Liver (tissue), 3 donors: ENCODE measurements around the gene EIF2B2.

Source experiments
- RAD21 ChIP-seq, 2 donors: IDR thresholded peaks; 2 replicates each; pipeline ENCODE4 v1.6.1; 2016; ENCODE audit warnings: antibody characterized with exemption in 2 of 2, mild to moderate bottlenecking in 2 of 2
- RXRA ChIP-seq, 2 donors: IDR thresholded peaks; 2 replicates each; pipeline ENCODE4 v1.6.1; 2017 to 2018; ENCODE audit warnings: antibody characterized with exemption in 2 of 2, mild to moderate bottlenecking in 1 of 2
- TF ChIP-seq, protein P1 (sequence below): fragments of 150-350 bp; IDR thresholded peaks from 2 replicates; pipeline ENCODE4 v1.5.1; 2017; ENCODE audit warnings: improper control_type of control experiment, low read depth, low read length; ENCODE audit not compliant: missing input control
- TF ChIP-seq, protein P2 (sequence below): IDR thresholded peaks from 2 replicates; pipeline ENCODE4 v1.6.1; 2016; ENCODE audit warnings: antibody characterized with exemption, mild to moderate bottlenecking
- TF ChIP-seq, protein P3 (sequence below): IDR thresholded peaks from 2 replicates; pipeline ENCODE4 v1.6.1; 2016; ENCODE audit warnings: antibody characterized with exemption
- donor health status: healthy.
- donor health status: healthy.

DNA sequence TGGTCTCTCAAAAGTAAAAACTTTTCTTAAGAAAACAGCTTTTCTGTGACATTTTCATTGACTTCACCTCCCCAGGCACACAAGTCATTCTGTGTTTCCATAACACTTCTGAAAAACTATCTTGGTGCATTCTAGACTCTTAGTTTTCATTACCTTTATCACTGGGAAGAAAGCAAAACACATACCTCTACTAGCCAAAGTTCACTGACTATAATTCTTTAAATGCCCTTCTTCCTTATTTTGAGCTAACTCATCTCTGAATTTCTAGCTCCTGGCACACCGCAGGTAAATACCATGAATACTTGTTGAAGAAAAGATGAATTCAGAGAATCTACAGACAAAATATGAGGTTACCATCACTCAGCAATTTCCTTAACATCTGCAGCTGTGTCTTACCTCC is 27.4 kb downstream of the EIF2B2 start:
- TF ChIP-seq, protein P1, sequence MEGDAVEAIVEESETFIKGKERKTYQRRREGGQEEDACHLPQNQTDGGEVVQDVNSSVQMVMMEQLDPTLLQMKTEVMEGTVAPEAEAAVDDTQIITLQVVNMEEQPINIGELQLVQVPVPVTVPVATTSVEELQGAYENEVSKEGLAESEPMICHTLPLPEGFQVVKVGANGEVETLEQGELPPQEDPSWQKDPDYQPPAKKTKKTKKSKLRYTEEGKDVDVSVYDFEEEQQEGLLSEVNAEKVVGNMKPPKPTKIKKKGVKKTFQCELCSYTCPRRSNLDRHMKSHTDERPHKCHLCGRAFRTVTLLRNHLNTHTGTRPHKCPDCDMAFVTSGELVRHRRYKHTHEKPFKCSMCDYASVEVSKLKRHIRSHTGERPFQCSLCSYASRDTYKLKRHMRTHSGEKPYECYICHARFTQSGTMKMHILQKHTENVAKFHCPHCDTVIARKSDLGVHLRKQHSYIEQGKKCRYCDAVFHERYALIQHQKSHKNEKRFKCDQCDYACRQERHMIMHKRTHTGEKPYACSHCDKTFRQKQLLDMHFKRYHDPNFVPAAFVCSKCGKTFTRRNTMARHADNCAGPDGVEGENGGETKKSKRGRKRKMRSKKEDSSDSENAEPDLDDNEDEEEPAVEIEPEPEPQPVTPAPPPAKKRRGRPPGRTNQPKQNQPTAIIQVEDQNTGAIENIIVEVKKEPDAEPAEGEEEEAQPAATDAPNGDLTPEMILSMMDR, result no peak
- TF ChIP-seq RXRA (IDR thresholded peaks at IDR 0.05) (no peak), RAD21 (IDR thresholded peaks at IDR 0.05) (no peak)
- TF ChIP-seq, protein P2, sequence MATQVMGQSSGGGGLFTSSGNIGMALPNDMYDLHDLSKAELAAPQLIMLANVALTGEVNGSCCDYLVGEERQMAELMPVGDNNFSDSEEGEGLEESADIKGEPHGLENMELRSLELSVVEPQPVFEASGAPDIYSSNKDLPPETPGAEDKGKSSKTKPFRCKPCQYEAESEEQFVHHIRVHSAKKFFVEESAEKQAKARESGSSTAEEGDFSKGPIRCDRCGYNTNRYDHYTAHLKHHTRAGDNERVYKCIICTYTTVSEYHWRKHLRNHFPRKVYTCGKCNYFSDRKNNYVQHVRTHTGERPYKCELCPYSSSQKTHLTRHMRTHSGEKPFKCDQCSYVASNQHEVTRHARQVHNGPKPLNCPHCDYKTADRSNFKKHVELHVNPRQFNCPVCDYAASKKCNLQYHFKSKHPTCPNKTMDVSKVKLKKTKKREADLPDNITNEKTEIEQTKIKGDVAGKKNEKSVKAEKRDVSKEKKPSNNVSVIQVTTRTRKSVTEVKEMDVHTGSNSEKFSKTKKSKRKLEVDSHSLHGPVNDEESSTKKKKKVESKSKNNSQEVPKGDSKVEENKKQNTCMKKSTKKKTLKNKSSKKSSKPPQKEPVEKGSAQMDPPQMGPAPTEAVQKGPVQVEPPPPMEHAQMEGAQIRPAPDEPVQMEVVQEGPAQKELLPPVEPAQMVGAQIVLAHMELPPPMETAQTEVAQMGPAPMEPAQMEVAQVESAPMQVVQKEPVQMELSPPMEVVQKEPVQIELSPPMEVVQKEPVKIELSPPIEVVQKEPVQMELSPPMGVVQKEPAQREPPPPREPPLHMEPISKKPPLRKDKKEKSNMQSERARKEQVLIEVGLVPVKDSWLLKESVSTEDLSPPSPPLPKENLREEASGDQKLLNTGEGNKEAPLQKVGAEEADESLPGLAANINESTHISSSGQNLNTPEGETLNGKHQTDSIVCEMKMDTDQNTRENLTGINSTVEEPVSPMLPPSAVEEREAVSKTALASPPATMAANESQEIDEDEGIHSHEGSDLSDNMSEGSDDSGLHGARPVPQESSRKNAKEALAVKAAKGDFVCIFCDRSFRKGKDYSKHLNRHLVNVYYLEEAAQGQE, result no peak
- TF ChIP-seq, protein P3, sequence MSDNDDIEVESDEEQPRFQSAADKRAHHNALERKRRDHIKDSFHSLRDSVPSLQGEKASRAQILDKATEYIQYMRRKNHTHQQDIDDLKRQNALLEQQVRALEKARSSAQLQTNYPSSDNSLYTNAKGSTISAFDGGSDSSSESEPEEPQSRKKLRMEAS, result no peak
